ENCODE data around the gene OMA1.
"Not testable (repeated sequence)": the region's sequence is repeated elsewhere in the genome, so short reads cannot be mapped to it uniquely, and the experiment has no call there.

Gene OMA1

GRCh38 chr1:58500043-58500442 lies 46.5 kb downstream of the OMA1 start:
- no peaks in the 10 kb centered on the region for H3K9me3 ChIP-seq
- DNase-seq = no peak
- intact Hi-C loops (cut with DNase I; ENCODE audit: low total_unique reads) = no loop called here
- H3K27me3 ChIP-seq = no peaks in the 10 kb centered on the region
- H3K4me1 ChIP-seq = no peaks in the 10 kb centered on the region
- no peak overlapping the region for H3K27ac ChIP-seq
- H3K36me3 ChIP-seq = peaks cover 0 to 31% (median 22%) of the 10 kb centered on the region in 3 donors
- TF ChIP-seq, protein P1, sequence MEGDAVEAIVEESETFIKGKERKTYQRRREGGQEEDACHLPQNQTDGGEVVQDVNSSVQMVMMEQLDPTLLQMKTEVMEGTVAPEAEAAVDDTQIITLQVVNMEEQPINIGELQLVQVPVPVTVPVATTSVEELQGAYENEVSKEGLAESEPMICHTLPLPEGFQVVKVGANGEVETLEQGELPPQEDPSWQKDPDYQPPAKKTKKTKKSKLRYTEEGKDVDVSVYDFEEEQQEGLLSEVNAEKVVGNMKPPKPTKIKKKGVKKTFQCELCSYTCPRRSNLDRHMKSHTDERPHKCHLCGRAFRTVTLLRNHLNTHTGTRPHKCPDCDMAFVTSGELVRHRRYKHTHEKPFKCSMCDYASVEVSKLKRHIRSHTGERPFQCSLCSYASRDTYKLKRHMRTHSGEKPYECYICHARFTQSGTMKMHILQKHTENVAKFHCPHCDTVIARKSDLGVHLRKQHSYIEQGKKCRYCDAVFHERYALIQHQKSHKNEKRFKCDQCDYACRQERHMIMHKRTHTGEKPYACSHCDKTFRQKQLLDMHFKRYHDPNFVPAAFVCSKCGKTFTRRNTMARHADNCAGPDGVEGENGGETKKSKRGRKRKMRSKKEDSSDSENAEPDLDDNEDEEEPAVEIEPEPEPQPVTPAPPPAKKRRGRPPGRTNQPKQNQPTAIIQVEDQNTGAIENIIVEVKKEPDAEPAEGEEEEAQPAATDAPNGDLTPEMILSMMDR (IDR thresholded peaks at IDR 0.05) = no peak
- H3K4me3 ChIP-seq = no peak overlapping the region

DNA sequence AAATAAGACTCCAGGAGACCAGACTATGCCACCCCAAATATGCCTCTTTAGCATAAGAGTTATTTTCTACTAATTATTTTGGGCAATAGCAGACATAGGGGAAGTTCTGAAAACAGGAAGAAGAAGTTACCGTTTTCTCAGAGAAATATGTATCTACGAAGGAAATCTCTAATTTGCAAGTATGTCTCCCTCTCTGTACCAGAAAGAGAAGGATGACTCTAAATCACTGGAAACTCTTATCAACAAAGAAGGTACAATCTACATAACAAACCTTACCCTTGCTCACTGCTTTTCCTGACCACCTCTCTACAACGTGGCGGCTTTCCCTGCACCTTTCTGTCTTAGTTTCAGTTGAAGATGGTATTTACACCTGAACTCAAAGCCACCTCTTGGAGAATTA lies 49.0 kb downstream of the OMA1 start:
- H3K9me3 ChIP-seq = no peaks in the 10 kb centered on the region
- intact Hi-C loops (cut with DNase I; ENCODE audit: low total_unique reads) = no loop called here
- H3K27me3 ChIP-seq = no peaks in the 10 kb centered on the region
- peaks cover 0 to 11% (median 9%) of the 10 kb centered on the region in 3 donors for H3K36me3 ChIP-seq
- TF ChIP-seq, protein P1 (IDR thresholded peaks at IDR 0.05) = no peak
- no peak for DNase-seq
- no peak overlapping the region for H3K27ac ChIP-seq
- H3K4me3 ChIP-seq = no peak overlapping the region
- H3K4me1 ChIP-seq = no peaks in the 10 kb centered on the region

- TF ChIP-seq, protein P1 (IDR thresholded peaks at IDR 0.05) = no peak
- H3K4me1 ChIP-seq = no peaks in the 10 kb centered on the region
- DNase-seq = no peak
- intact Hi-C loops (cut with DNase I; ENCODE audit: low total_unique reads) = no loop called here
- no peaks in the 10 kb centered on the region for H3K27me3 ChIP-seq
- H3K36me3 ChIP-seq = peaks cover 0 to 9% (median 0%) of the 10 kb centered on the region in 3 donors
- no peak overlapping the region for H3K27ac ChIP-seq
- no peaks in the 10 kb centered on the region for H3K9me3 ChIP-seq
- H3K4me3 ChIP-seq = no peak overlapping the region
Observed at GRCh38 chr1:58496042-58496441, 50.5 kb downstream of the OMA1 start.

DNA sequence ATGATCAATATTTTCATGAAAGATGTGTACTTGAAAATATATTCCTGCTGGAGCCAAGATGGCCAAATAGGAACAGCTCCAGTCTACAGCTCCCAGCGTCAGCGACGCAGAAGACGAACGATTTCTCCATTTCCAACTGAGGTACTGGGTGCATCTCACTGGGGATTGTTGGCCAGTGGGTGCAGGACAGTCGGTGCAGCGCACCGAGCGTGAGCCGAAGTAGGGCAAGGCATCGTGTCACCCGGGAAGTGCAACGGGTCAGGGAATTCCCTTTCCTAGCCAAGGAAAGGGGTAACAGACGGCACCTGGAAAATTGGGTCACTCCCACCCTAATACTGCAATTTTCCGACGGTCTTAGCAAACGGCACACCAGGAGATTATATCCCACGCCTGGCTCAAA lies 57.6 kb downstream of the OMA1 start:
- H3K4me1 ChIP-seq; intact Hi-C loops (cut with DNase I; ENCODE audit: low total_unique reads); H3K27me3 ChIP-seq; H3K9me3 ChIP-seq; DNase-seq; H3K27ac ChIP-seq; H3K4me3 ChIP-seq: not testable (repeated sequence)
- H3K36me3 ChIP-seq = peaks cover 6 to 19% (median 15%) of the 10 kb centered on the region in 3 donors

- H3K9me3 ChIP-seq = no peaks in the 10 kb centered on the region
- TF ChIP-seq, protein P1 (IDR thresholded peaks at IDR 0.05) = no peak
- no peak overlapping the region for H3K4me3 ChIP-seq
- H3K27me3 ChIP-seq = no peaks in the 10 kb centered on the region
- no peaks in the 10 kb centered on the region for H3K4me1 ChIP-seq
- peaks cover 6 to 37% (median 27%) of the 10 kb centered on the region in 3 donors for H3K36me3 ChIP-seq
- H3K27ac ChIP-seq = no peak overlapping the region
- DNase-seq = no peak
- intact Hi-C loops (cut with DNase I; ENCODE audit: low total_unique reads) = no loop called here
Observed at GRCh38 chr1:58487002-58487401, 59.5 kb downstream of the OMA1 start.

DNA sequence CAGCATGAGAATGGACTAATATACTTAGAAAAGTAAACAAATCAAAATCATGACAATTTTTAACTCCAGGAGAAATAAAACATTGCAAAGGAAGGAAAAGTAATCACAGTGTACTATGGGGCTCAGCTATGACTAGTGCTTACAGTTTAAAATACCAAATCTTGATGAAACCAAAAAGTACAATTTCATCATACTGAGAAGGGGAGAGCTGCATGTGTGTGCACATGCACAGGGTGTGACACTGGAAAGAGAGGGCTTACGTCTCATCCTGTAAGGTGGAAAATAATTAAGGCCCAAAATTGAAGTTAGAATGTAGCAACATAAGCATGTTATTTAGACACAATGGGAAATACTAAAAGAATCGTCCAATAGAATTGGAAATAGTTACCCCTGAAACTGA lies 64.6 kb downstream of the OMA1 start:
- Histone ChIP-seq H3K27me3 (no peaks in the 10 kb centered on the region), H3K4me1 (no peaks in the 10 kb centered on the region), H3K36me3 (peaks cover 0 to 32% (median 28%) of the 10 kb centered on the region in 3 donors), H3K4me3 (no peak overlapping the region), H3K9me3 (no peaks in the 10 kb centered on the region), H3K27ac (no peak overlapping the region)
- TF ChIP-seq, protein P1 (IDR thresholded peaks at IDR 0.05) = no peak
- no peak for DNase-seq
- intact Hi-C loops (cut with DNase I; ENCODE audit: low total_unique reads) = no loop called here

All from tibial artery (tissue), 4 donors.